ENCODE results near the gene UGP2.

GRCh38 chr2:63837036-63837594 is 4.6 kb upstream of the UGP2 start:
- TF ChIP-seq POLR2A (IDR thresholded peaks at IDR 0.05; ENCODE audit: low read length) (no peak), GATA1 (IDR thresholded peaks at IDR 0.05; ENCODE audit: low read depth, low read length) (no peak)

All from erythroblast (primary cell).